ENCODE data around the gene OVOL2. TPM values are rescaled to one million over a fixed set of nuclear protein-coding genes. Genes with fewer than 3 reads are reported as not detected.
"Not testable (repeated sequence)": the region's sequence is repeated elsewhere in the genome, so short reads cannot be mapped to it uniquely, and the experiment has no call there.

Gene OVOL2
- total RNA-seq = not detected

DNA sequence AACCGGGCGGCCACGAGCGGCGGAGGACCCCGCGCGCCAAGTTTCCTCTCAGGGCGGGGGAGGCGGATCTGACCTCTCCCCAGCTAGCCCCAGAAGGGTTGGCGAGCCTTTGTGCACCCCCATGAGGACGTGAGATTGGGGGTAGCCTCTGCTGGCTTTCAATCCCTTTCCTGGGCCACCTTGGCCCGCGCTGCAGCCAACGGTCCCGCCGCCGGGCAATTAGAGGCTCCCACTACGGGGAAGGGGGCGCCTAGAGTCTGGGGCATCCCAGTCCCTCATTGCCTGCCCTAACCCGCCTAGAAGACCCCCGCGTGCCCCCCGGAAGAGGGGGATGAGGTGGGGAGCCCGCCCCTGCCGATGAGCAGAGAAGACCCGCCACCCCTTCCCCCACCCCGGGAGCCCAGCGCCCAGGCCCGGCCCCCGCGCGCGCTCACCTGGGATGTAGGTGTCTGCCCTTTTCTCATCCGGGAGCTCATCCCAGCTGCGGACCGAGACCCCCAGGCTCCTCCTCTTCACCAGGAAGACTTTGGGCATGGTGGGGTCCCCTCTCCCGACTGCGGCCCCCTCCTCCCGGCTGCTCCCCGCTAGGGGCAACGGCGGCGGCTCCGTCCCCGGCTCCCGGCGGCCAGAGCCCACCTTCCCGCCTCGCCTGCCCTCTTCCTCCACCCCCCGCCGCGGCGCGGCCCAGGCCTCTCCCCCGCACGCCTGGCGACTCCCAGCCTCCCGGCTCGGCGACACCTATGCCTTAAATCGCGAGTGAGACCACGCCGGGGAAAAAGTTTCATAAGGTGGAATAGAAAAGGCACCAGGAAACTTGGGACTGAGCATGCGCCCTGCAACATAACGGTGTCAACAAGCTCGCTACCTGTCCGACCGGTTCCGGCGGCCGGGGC, at the start of gene OVOL2:
Gene OVOL2, minus strand, starts transcription at position 816 of the 893 bp plus-strand sequence. Its CDS starts 282 bp downstream, at position 534.
- Mint-ChIP-seq H3K36me3 (no peaks in the 10 kb centered on the region), H3K27me3 (peaks cover 38 to 55% of the 10 kb centered on the region in 2 donors), H3K4me3 (no peak within 1 kb of the TSS), H3K27ac (no peak within 1 kb of the TSS), H3K4me1 (ENCODE audit: low read depth in 2 of 2) (peaks cover 0 to 8% of the 10 kb centered on the region in 2 donors), H3K9me3 (no peaks in the 10 kb centered on the region)
- no peak for DNase-seq (ENCODE audit: low spot score)
- no peak for ATAC-seq

DNA sequence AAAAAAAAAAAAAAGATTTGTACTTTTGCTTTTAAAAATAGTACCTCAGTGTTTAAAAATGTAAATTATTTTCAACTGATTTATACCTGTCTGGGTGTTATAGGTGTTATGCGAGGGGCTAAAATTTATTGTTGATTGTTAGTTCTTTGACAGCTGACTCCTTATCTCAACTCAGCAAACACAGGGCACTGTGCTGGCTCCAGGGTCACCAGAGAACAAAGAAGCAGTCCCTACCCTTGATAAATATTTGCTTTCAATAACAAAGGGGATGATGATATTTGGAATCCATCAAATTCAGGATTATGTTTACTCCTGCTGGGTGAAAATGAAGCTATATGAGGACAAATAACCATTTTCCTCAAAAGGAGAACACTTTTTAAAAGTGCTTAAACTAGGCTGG, 45.8 kb upstream of the OVOL2 start:
- Mint-ChIP-seq H3K4me3 (no peak overlapping the region), H3K9me3 (no peaks in the 10 kb centered on the region), H3K36me3 (no peaks in the 10 kb centered on the region), H3K27ac (no peak overlapping the region), H3K4me1 (ENCODE audit: low read depth in 2 of 2) (no peaks in the 10 kb centered on the region), H3K27me3 (peaks cover 21 to 24% of the 10 kb centered on the region in 2 donors)
- ATAC-seq (no peak), DNase-seq (ENCODE audit: low spot score) (no peak)

DNA sequence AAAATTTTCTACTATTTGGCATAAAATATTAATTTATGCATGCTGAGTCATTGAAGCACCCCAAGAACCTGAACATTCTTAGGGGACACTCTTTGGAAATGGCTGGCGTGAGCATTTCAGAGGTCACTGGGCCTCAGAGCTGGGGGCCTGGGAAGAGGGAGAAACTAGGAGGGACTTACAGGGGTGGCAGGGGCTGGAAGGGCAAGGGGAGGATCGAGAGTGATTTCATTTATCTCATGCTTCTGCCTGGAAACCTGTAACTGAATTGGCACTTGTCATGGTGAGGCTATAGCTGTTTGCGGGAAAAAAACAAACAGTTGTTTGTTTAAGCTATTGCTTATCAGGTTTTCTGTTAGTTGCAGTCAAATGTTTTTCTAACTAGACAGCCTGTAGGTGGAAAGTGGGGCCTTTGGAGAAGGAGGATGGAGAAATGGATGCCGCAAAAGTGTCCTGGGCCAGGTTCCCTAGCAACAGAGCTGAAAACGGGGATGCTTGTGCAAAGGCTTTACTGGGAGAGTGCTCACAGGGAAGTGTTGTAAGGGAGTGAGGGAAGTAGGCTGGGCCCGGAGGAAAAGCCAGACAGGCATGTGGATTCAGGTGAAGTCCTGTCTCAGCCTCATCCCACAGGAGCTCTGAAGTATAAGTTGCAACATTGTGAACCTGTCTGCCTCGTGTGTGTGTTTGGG, 43.6 kb upstream of the OVOL2 start:
- no peaks in the 10 kb centered on the region for H3K4me1 Mint-ChIP-seq (ENCODE audit: low read depth in 2 of 2)
- H3K27ac Mint-ChIP-seq = no peak overlapping the region
- no peak overlapping the region for H3K4me3 Mint-ChIP-seq
- DNase-seq (ENCODE audit: low spot score) (no peak), ATAC-seq (no peak)
- peaks cover 14 to 21% of the 10 kb centered on the region in 2 donors for H3K27me3 Mint-ChIP-seq
- no peaks in the 10 kb centered on the region for H3K9me3 Mint-ChIP-seq
- H3K36me3 Mint-ChIP-seq = no peaks in the 10 kb centered on the region

DNA sequence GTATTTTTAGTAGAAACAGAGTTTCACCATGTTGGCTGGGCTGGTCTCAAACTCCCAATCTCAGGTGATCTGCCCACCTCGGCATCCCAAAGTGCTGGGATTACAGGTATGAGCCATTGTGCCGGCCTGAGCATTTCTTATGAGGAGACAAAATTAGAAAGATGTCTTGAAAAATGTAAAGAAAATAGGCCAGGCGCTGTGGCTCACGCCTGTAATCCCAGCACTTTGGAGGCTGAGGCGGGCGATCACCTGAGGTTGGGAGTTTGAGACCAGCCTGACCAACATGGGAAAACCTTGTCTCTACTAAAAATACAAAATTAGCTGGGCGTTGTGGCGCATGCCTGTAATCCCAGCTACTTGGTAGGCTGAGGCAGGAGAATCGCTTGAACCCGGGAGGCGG, 42.9 kb upstream of the OVOL2 start:
- H3K9me3 Mint-ChIP-seq; H3K4me1 Mint-ChIP-seq (ENCODE audit: low read depth in 2 of 2); DNase-seq (ENCODE audit: low spot score); H3K36me3 Mint-ChIP-seq; ATAC-seq; H3K27ac Mint-ChIP-seq; H3K4me3 Mint-ChIP-seq: not testable (repeated sequence)
- peaks cover 14 to 17% of the 10 kb centered on the region in 2 donors for H3K27me3 Mint-ChIP-seq

DNA sequence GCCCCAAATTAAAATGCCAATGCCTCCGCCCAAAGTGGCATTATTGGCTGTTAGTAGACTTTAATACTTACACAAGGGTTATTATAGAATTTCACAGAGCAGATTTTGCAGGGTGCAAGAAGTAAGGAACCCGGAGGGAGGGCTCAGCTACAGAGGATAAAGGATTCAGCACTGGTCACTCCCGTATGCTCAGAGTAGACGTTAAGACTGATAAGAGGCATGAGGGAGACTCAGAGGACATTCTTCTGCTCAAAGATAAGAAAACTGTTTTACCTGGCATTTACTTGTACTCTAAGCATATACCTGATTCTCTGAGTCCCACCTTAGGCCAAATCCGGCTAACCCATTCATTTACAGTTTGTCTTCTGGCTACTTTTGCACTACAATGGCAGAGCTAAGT, 36.5 kb upstream of the OVOL2 start:
- no peak overlapping the region for H3K27ac Mint-ChIP-seq
- DNase-seq (ENCODE audit: low spot score) = no peak
- H3K27me3 Mint-ChIP-seq = peaks cover 8 to 10% of the 10 kb centered on the region in 2 donors
- no peaks in the 10 kb centered on the region for H3K36me3 Mint-ChIP-seq
- ATAC-seq = no peak
- no peak overlapping the region for H3K4me3 Mint-ChIP-seq
- H3K9me3 Mint-ChIP-seq = no peaks in the 10 kb centered on the region
- no peaks in the 10 kb centered on the region for H3K4me1 Mint-ChIP-seq (ENCODE audit: low read depth in 2 of 2)

DNA sequence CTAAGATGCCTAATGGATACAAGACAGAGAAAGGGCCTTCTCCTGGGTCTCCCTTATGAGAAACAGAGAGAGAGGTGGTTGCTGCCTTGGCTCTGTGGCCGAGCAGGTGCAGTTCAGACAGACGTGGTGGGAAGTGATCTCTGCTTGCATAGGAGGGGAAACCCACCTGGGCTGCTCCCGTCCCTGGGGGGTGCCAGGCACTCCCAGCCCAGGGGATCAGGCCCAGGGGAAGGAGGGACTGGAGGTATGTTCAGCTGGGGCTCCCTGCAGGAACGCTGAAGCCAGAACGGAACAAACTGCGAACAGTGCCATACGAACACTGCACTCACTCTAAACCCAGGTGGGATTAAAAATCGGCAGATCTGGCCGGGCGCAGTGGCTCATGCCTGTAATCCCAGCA, 35.7 kb upstream of the OVOL2 start:
- no peak for DNase-seq (ENCODE audit: low spot score)
- Mint-ChIP-seq H3K27ac (no peak overlapping the region), H3K9me3 (no peaks in the 10 kb centered on the region), H3K27me3 (peaks cover 8% of the 10 kb centered on the region in 2 donors), H3K4me3 (no peak overlapping the region), H3K36me3 (no peaks in the 10 kb centered on the region), H3K4me1 (ENCODE audit: low read depth in 2 of 2) (no peaks in the 10 kb centered on the region)
- ATAC-seq = no peak

DNA sequence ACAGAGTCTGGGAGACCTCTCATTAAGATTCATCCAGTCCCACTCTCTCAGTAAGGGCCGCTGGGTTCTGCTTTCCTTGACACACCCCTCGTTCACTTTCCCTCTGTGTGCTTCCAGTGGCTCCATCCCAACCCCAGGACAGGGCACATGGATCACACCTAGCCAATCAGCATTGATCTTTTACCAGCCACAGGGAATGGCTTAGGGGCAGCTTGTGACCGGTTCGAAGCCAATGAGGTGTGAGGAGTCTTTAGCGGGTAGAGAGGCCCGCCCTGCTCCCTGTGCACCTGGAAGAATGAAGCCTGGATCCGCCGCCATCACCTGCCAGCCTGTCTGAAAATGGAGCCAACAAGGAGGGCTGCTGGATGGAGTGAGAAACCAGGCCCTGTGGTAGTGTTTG, 35.2 kb upstream of the OVOL2 start:
- Mint-ChIP-seq H3K27me3 (peaks cover 5 to 8% of the 10 kb centered on the region in 2 donors), H3K4me3 (no peak overlapping the region), H3K9me3 (no peaks in the 10 kb centered on the region), H3K36me3 (no peaks in the 10 kb centered on the region), H3K4me1 (ENCODE audit: low read depth in 2 of 2) (no peaks in the 10 kb centered on the region), H3K27ac (no peak overlapping the region)
- DNase-seq (ENCODE audit: low spot score) (no peak), ATAC-seq (no peak)

DNA sequence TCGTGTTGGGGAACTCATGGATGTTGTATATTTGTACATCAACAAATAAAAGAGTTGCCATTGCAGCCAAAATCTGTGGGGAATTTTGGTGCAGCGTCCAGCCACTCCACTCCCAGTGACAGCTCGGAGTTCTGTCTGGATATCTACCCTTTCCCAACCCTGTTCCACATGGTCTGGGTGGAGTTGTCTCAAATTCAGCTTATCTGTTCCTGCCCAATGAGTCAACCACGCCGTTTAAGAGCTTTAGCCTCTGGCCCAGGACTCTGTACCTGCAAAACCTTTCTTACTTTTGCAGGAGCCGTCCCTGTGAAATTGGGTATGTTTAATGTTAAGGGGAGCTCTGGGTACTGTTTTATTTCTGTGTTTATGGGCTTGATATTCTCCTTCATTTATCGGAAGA, 33.9 kb upstream of the OVOL2 start:
- Mint-ChIP-seq H3K36me3 (no peaks in the 10 kb centered on the region), H3K27ac (no peak overlapping the region), H3K4me3 (no peak overlapping the region), H3K27me3 (peaks cover 5 to 8% of the 10 kb centered on the region in 2 donors), H3K4me1 (ENCODE audit: low read depth in 2 of 2) (no peaks in the 10 kb centered on the region), H3K9me3 (no peaks in the 10 kb centered on the region)
- ATAC-seq (no peak), DNase-seq (ENCODE audit: low spot score) (no peak)

DNA sequence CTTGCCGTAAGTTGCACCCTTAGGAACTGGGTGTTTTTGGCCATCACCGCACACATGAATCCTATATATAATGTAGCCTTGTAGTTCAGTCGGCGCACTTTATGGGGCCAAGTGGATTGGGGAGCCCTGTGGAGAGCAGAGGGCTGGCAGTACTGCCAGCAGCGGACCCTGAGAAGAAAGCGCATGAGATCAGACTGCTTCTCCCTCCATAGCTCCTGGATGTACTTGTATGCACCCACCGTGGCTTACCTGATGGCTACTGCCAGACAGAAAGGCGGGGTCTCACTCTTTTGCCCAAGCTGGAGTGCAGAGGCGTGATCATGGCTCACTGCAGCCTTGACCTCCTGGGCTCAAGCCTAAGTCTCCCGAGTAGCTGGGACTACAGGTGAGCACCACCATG, 32.8 kb upstream of the OVOL2 start:
- H3K27ac Mint-ChIP-seq = no peak overlapping the region
- no peaks in the 10 kb centered on the region for H3K4me1 Mint-ChIP-seq (ENCODE audit: low read depth in 2 of 2)
- H3K36me3 Mint-ChIP-seq = no peaks in the 10 kb centered on the region
- ATAC-seq (no peak), DNase-seq (ENCODE audit: low spot score) (no peak)
- H3K4me3 Mint-ChIP-seq = no peak overlapping the region
- H3K27me3 Mint-ChIP-seq = peaks cover 5 to 8% of the 10 kb centered on the region in 2 donors
- no peaks in the 10 kb centered on the region for H3K9me3 Mint-ChIP-seq

DNA sequence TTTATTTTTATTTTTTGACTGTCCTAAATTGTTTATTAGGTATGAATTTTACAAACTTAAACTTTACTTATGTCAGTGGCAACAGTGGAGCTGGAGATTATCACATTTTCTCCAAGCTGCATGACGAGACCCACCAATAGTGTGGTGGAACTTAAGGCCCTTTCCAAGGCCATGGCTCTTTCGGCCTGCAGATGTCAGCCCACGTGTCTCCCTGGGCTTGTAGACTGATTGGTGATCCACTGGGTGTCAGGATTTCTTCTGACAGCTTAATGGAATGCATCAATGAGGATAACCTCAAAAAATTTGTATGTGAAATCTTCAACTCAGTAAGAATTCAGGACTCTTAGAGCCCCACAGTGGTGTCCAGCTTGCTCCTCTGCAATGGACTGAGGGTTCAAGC, 32.3 kb upstream of the OVOL2 start:
- H3K4me1 Mint-ChIP-seq (ENCODE audit: low read depth in 2 of 2) = no peaks in the 10 kb centered on the region
- H3K27ac Mint-ChIP-seq = no peak overlapping the region
- H3K9me3 Mint-ChIP-seq = no peaks in the 10 kb centered on the region

DNA sequence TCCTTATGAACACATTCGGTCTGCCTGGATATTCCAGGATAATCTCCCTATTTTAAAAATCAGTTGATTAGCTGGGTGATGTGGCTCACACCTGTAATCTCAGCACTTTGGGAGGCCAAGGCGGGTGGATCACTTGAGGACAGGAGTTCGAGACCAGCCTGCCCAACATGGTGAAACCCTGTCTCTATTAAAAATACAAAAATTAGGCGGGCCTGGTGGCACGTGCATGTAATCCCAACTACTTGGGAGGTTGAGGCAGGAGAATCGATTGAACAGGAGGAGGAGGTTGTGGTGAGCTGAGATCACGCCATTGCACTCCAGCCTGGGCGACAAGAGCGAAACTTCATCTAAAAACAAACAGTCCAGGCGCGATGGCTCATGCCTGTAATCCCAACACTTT, 31.1 kb upstream of the OVOL2 start:
- H3K4me1 Mint-ChIP-seq (ENCODE audit: low read depth in 2 of 2); H3K4me3 Mint-ChIP-seq; H3K27ac Mint-ChIP-seq; H3K9me3 Mint-ChIP-seq; DNase-seq (ENCODE audit: low spot score); H3K27me3 Mint-ChIP-seq; H3K36me3 Mint-ChIP-seq; ATAC-seq: not testable (repeated sequence)

More for the DNA sequence above, 32.3 kb upstream of the OVOL2 start:
- ATAC-seq (no peak), DNase-seq (ENCODE audit: low spot score) (no peak)
- H3K36me3 Mint-ChIP-seq = no peaks in the 10 kb centered on the region
- no peak overlapping the region for H3K4me3 Mint-ChIP-seq
- peaks cover 5 to 8% of the 10 kb centered on the region in 2 donors for H3K27me3 Mint-ChIP-seq

DNA sequence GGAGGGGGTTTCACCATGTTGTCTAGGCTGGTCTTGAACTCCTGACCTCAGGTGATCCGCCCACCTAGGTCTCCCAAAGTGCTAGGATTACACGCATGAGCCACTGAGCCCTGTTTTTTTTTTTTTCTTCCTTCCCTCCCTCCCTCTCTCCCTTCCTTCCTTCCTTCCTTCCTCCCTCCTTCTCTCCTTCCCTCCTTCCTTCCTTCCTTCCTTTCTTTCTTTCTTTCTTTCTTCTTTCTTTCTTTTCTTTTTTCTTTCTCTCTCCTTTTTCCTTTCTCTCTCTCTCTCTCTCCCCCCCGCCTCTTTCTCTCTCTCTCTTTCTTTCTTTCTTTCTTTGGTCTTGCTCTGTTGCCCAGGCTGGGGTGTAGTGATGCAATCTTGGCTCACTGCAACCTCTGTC, 30.6 kb upstream of the OVOL2 start:
- not testable (repeated sequence) for ATAC-seq; H3K4me3 Mint-ChIP-seq; H3K27ac Mint-ChIP-seq; DNase-seq (ENCODE audit: low spot score); H3K36me3 Mint-ChIP-seq; H3K9me3 Mint-ChIP-seq; H3K4me1 Mint-ChIP-seq (ENCODE audit: low read depth in 2 of 2); H3K27me3 Mint-ChIP-seq

DNA sequence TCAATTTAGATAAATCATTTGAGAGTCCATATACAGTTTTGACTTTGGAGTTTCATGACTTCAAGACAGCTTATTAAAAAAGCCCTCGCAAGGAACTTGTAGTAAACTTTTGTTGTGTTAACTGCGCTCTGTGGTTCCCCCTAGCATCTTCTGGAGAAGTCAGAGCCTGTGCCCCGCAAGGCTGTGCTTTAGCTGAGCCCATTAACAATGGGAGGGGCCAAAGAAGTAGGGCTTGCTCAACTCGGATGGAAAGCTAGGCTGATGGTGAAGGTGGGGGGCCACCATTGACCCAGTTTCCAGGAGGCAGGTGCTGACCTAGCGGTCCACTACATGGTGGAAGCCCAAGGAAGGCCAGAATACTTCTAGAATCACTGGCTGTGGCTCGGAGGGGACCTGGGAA, 29.3 kb upstream of the OVOL2 start:
- Mint-ChIP-seq H3K4me3 (no peak overlapping the region), H3K27ac (no peak overlapping the region)

DNA sequence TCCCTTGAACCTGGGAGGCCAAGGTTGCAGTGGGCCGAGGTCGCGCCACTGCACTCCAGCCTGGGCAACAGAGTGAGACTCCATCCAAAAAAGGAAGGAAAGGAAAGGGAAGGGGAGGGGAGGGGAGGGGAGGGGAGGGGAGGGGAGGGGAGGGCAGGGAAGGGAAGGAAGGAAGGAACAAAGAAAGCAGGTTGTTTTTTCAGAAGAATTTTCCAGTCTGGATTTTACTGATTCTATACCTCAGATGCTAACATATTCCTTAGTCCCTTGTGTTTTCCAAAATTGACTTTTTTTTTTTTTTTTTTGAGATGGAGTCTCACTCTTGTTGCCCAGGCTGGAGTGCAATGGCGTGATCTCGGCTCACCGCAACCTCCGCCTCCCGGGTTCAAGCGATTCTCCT, 23.1 kb upstream of the OVOL2 start:
- not testable (repeated sequence) for H3K36me3 Mint-ChIP-seq; H3K4me3 Mint-ChIP-seq; DNase-seq (ENCODE audit: low spot score); H3K27ac Mint-ChIP-seq; H3K9me3 Mint-ChIP-seq; H3K4me1 Mint-ChIP-seq (ENCODE audit: low read depth in 2 of 2); ATAC-seq
- peaks cover 10 to 17% of the 10 kb centered on the region in 2 donors for H3K27me3 Mint-ChIP-seq

More for the DNA sequence above, 29.3 kb upstream of the OVOL2 start:
- H3K9me3 Mint-ChIP-seq = no peaks in the 10 kb centered on the region
- ATAC-seq = no peak
- no peaks in the 10 kb centered on the region for H3K36me3 Mint-ChIP-seq
- no peaks in the 10 kb centered on the region for H3K4me1 Mint-ChIP-seq (ENCODE audit: low read depth in 2 of 2)
- peaks cover 0 to 5% of the 10 kb centered on the region in 2 donors for H3K27me3 Mint-ChIP-seq
- no peak for DNase-seq (ENCODE audit: low spot score)
